Measurements from ENCODE around the gene MRPL45. TPM values are rescaled to one million over a fixed set of nuclear protein-coding genes. Genes with fewer than 3 reads are reported as not detected.
"Not testable (repeated sequence)": the region's sequence is repeated elsewhere in the genome, so short reads cannot be mapped to it uniquely, and the experiment has no call there.

Gene MRPL45
- total RNA-seq (2021) = 60.3 to 63.3 TPM (median 61.1 TPM) in 3 replicates
- percentile 71 among the genes with signal in this experiment for Bru-seq, nascent RNA
- long read RNA-seq, experiment 1, transcript MRPL45-203 (8 exons, 1,705 nt) = major isoform, 256 of 284 reads
- long read RNA-seq, experiment 1, transcript MRPL45-204 (7 exons, 1,554 nt) = minor isoform, 7 of 284 reads
- long read RNA-seq, experiment 1, partial matches to known transcripts = 11 of 284 reads
- long read RNA-seq, experiment 1, other reads (novel, unspliced or antisense) = 10 of 284 reads
- long read RNA-seq, experiment 2, transcript MRPL45-203 (8 exons, 1,705 nt) = major isoform, 62 of 106 reads
- long read RNA-seq, experiment 2, partial matches to known transcripts = 25 of 106 reads
- long read RNA-seq, experiment 2, other reads (novel, unspliced or antisense) = 17 of 106 reads
- long read RNA-seq, experiment 3, transcript MRPL45-203 (8 exons, 1,705 nt) = major isoform, 314 of 353 reads
- long read RNA-seq, experiment 3, transcript MRPL45-204 (7 exons, 1,554 nt) = minor isoform, 8 of 353 reads
- long read RNA-seq, experiment 3, partial matches to known transcripts = 17 of 353 reads
- long read RNA-seq, experiment 3, other reads (novel, unspliced or antisense) = 14 of 353 reads

DNA sequence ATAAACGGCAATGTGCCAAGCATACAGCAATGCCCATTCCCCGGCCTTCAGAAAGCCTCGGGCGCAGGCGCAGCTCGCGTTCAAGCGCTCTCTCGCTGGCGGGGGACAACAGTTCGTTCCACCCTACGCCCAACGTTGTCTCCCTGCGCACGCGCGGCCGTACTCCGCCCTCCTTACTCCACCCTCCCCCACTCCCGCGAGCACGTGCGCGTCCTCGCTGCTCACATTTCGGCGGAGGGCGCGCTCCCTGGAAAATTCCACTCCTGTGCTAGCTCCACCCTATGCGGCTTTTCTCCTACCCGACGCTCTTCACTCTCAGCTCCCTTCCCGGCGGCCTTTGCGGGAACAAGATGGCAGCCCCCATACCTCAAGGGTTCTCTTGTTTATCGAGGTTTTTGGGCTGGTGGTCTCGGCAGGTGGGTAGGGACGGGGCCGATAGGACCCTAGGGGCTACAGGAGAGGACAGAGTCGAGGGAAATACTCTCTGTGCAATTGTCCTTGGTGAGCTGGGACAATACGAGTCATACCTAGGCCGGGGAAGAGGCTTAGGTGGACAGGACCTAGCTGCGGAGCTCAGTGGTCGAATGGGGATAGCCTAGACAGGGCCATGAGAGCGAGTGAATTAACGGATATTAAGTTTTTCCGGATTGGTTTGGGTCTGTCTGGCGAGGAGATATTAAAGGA lies at the start of gene MRPL45:
Gene MRPL45 (plus strand): TSS at position 335 of the 684 bp plus-strand sequence. CDS start 16 bp downstream, at position 351.
- TF ChIP-seq, protein P1, sequence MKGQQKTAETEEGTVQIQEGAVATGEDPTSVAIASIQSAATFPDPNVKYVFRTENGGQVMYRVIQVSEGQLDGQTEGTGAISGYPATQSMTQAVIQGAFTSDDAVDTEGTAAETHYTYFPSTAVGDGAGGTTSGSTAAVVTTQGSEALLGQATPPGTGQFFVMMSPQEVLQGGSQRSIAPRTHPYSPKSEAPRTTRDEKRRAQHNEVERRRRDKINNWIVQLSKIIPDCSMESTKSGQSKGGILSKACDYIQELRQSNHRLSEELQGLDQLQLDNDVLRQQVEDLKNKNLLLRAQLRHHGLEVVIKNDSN (CRISPR knock-in tag; IDR thresholded peaks at IDR 0.05) = peak; percentile 76; the same call in 1 of the 2 replicates
- peak; percentile 38; the same call in 1 of the 2 replicates for TF ChIP-seq FOXK1 (CRISPR knock-in tag; IDR thresholded peaks at IDR 0.05)
- peak; percentile 75 for TF ChIP-seq USF2 (CRISPR knock-in tag; IDR thresholded peaks at IDR 0.05)
- TF ChIP-seq ETV6 (CRISPR knock-in tag; IDR thresholded peaks at IDR 0.05) = 0 out of 2 replicates have a peak, but pooled peaks have one; percentile 40
- TF ChIP-seq, protein P2, sequence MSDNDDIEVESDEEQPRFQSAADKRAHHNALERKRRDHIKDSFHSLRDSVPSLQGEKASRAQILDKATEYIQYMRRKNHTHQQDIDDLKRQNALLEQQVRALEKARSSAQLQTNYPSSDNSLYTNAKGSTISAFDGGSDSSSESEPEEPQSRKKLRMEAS (CRISPR knock-in tag; IDR thresholded peaks at IDR 0.05) = peak; percentile 67; the same call in 1 of the 2 replicates
- ATAC-seq (peak; percentile 95), DNase-seq (ENCODE audit: low spot score) (peak; percentile 97)
- H3K9me3 Mint-ChIP-seq; H3K4me1 Mint-ChIP-seq; H3K27me3 Mint-ChIP-seq (ENCODE audit: low read depth); POLR2A ChIA-PET: not testable (repeated sequence)
- Mint-ChIP-seq H3K4me3 (peak within 1 kb of the TSS; percentile 98), H3K36me3 (peaks cover 14% of the 10 kb centered on the region), H3K27ac (peak within 1 kb of the TSS; percentile 99)
- CTCF ChIA-PET = interaction anchor here (0.6 to 1.5 kb wide), 2 partner anchors 25 to 28 kb away, joined by 3 to 6 read pairs; no protein-coding TSS in a partner anchor

DNA sequence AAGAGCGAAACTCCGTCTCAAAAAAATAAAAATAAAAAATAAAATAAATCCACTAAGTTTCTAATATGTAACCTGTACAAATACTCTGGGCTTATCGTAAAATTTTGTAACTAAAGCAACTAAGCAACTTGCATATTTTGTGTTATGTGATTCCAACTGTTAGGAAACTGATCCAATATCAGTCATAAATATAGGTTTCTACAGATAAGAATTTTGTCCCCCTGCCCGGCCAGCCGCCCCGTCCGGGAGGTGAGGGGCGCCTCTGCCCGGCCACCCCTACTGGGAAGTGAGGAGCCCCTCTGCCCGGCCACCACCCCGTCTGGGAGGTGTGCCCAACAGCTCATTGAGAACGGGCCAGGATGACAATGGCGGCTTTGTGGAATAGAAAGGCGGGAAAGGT lies 43.8 kb upstream of the MRPL45 start:
- H3K4me1 Mint-ChIP-seq; POLR2A ChIA-PET; H3K36me3 Mint-ChIP-seq; ATAC-seq; CTCF ChIA-PET; H3K27me3 Mint-ChIP-seq (ENCODE audit: low read depth); H3K27ac Mint-ChIP-seq; H3K9me3 Mint-ChIP-seq; H3K4me3 Mint-ChIP-seq; DNase-seq (ENCODE audit: low spot score): not testable (repeated sequence)

- DNase-seq (ENCODE audit: low spot score); H3K27me3 Mint-ChIP-seq (ENCODE audit: low read depth); H3K36me3 Mint-ChIP-seq; POLR2A ChIA-PET; H3K9me3 Mint-ChIP-seq; H3K4me3 Mint-ChIP-seq; H3K27ac Mint-ChIP-seq; CTCF ChIA-PET; ATAC-seq; H3K4me1 Mint-ChIP-seq: not testable (repeated sequence)
Measured at GRCh38 chr17:38254357-38254756, 42.6 kb upstream of the MRPL45 start.

DNA sequence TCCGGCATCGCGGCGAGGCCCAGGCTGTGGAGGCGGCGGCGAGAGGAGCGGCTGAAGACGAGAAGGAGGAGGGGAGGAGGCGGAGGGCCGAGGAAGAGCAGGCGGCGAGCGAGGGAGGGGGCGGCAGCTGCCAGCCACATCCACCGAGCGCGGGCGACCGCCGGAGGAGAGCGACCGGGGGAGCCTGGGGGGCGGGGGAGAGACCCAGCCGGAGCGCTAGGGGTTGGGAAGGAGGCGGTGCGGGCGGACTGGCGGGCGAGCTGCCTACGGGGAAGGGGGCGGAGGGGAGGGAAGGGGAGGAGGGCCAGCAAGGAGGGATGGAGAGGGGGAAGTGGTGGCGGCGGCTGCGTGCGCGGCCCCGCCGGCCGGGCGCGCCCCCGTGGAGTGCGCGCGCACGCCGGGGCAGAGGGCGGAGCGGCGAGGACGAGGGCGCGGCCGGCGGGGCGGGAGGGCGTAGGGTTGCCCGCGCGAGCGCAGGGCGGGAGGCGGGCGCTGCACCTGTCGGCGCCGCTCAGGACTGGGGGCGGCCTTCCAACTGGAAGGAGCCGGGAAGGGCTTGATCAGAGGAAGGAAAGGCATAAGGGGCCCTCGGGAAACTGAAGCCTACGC lies 39.9 kb upstream of the MRPL45 start:
- peak overlapping the region; percentile 42 for H3K4me3 Mint-ChIP-seq
- H3K27me3 Mint-ChIP-seq (ENCODE audit: low read depth); H3K36me3 Mint-ChIP-seq; H3K4me1 Mint-ChIP-seq; H3K9me3 Mint-ChIP-seq; POLR2A ChIA-PET; H3K27ac Mint-ChIP-seq: not testable (repeated sequence)
- CTCF ChIA-PET = interaction anchor here (0.5 to 1.1 kb wide), 3 partner anchors 147 to 504 kb away, joined by 3 to 6 read pairs (median 3); no protein-coding TSS in a partner anchor
- DNase-seq (ENCODE audit: low spot score) (peak; percentile 80), ATAC-seq (peak; percentile 91)

- POLR2A ChIA-PET; H3K9me3 Mint-ChIP-seq; H3K4me3 Mint-ChIP-seq; CTCF ChIA-PET; H3K27me3 Mint-ChIP-seq (ENCODE audit: low read depth); ATAC-seq; H3K4me1 Mint-ChIP-seq; DNase-seq (ENCODE audit: low spot score); H3K27ac Mint-ChIP-seq; H3K36me3 Mint-ChIP-seq: not testable (repeated sequence)
Measured at GRCh38 chr17:38265974-38266506, 30.9 kb upstream of the MRPL45 start.

GRCh38 chr17:38266571-38266970 lies 30.4 kb upstream of the MRPL45 start:
- H3K4me1 Mint-ChIP-seq; H3K9me3 Mint-ChIP-seq; ATAC-seq; H3K27ac Mint-ChIP-seq; H3K27me3 Mint-ChIP-seq (ENCODE audit: low read depth); POLR2A ChIA-PET; CTCF ChIA-PET; DNase-seq (ENCODE audit: low spot score); H3K36me3 Mint-ChIP-seq; H3K4me3 Mint-ChIP-seq: not testable (repeated sequence)

GRCh38 chr17:38268138-38268537 lies 28.8 kb upstream of the MRPL45 start:
- DNase-seq (ENCODE audit: low spot score); CTCF ChIA-PET; H3K9me3 Mint-ChIP-seq; POLR2A ChIA-PET; H3K27me3 Mint-ChIP-seq (ENCODE audit: low read depth); H3K4me3 Mint-ChIP-seq; H3K36me3 Mint-ChIP-seq; H3K4me1 Mint-ChIP-seq; ATAC-seq; H3K27ac Mint-ChIP-seq: not testable (repeated sequence)

DNA sequence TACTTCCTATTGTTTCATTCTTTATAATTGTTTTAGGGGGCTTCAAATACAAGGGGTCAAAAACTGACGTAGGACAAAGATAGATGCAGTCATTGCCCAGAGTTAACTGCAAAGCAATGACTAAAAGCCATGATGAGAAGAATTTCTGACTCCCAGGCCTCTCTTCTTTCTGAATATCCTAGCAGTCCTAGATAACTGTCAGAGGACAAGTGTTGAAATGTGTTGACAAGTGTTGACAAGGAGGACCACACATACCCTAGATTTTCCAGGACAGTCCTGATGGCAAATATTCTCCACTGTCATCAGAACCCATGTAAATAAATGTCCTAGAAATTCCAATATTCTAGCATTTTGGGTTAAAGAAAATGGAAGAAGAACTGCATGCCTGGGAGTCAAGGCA lies 27.9 kb upstream of the MRPL45 start:
- DNase-seq (ENCODE audit: low spot score); H3K4me1 Mint-ChIP-seq; H3K4me3 Mint-ChIP-seq; CTCF ChIA-PET; H3K9me3 Mint-ChIP-seq; POLR2A ChIA-PET; H3K27me3 Mint-ChIP-seq (ENCODE audit: low read depth); H3K36me3 Mint-ChIP-seq; ATAC-seq; H3K27ac Mint-ChIP-seq: not testable (repeated sequence)

GRCh38 chr17:38269552-38269951 lies 27.4 kb upstream of the MRPL45 start:
- H3K9me3 Mint-ChIP-seq; DNase-seq (ENCODE audit: low spot score); H3K36me3 Mint-ChIP-seq; H3K27me3 Mint-ChIP-seq (ENCODE audit: low read depth); POLR2A ChIA-PET; CTCF ChIA-PET; ATAC-seq; H3K27ac Mint-ChIP-seq; H3K4me1 Mint-ChIP-seq; H3K4me3 Mint-ChIP-seq: not testable (repeated sequence)
